Stomach (tissue), 4 donors: ENCODE results near the gene XRCC4.

Experiments
- EP300 ChIP-seq: sonication (generic); formaldehyde crosslinking; IDR thresholded peaks from one replicate; pipeline ENCODE4 v1.6.1; 2017; ENCODE audit warnings: antibody characterized with exemption
- POLR2A ChIP-seq, 4 donors: fragments of 450-650 bp; IDR thresholded peaks; one replicate each; pipeline ENCODE4 v1.6.1; 2016; ENCODE audit warnings: antibody characterized with exemption in 4 of 4, control low read depth in 2 of 4, mild to moderate bottlenecking in 1 of 4, moderate library complexity in 1 of 4
- POLR2AphosphoS5 ChIP-seq, 3 donors: sonication (generic); formaldehyde crosslinking; IDR thresholded peaks; one replicate each; pipeline ENCODE4 v1.6.1; 2016; ENCODE audit warnings: antibody characterized with exemption in 3 of 3
- TF ChIP-seq, protein P1 (sequence below), 7 experiments: fragments of 450-650 bp in 4 of 7; fragments of 200-600 bp in 3 of 7; sonication (generic) in 3 of 7; IDR thresholded peaks; one replicate each; pipeline ENCODE4 v1.5.1; 2016 to 2019; ENCODE audit warnings: antibody characterized with exemption in 7 of 7, control low read depth in 2 of 7, mild to moderate bottlenecking in 1 of 7

DNA sequence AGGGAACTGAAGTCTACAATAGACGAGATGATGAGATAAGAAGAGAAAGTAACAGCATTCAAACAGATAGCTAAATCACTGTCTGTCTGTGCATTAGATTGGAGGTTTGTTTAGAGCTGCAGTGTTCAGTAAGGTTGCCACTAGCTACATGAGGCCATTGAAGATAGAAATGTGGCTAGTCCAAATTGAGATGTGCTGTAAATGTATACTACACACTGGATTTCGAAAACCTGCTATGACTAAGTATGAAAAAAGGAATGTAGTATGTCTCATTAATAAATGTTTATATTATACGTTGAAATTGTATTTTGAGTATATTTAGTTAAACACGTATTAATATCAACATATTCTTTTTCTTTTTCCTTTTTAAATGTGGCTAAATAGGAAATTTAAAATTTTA is 142.1 kb downstream of the XRCC4 start:
- TF ChIP-seq POLR2A (IDR thresholded peaks at IDR 0.05), result no peak
- TF ChIP-seq, protein P1, sequence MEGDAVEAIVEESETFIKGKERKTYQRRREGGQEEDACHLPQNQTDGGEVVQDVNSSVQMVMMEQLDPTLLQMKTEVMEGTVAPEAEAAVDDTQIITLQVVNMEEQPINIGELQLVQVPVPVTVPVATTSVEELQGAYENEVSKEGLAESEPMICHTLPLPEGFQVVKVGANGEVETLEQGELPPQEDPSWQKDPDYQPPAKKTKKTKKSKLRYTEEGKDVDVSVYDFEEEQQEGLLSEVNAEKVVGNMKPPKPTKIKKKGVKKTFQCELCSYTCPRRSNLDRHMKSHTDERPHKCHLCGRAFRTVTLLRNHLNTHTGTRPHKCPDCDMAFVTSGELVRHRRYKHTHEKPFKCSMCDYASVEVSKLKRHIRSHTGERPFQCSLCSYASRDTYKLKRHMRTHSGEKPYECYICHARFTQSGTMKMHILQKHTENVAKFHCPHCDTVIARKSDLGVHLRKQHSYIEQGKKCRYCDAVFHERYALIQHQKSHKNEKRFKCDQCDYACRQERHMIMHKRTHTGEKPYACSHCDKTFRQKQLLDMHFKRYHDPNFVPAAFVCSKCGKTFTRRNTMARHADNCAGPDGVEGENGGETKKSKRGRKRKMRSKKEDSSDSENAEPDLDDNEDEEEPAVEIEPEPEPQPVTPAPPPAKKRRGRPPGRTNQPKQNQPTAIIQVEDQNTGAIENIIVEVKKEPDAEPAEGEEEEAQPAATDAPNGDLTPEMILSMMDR (IDR thresholded peaks at IDR 0.05), result no peak
- no peak for TF ChIP-seq POLR2AphosphoS5 (IDR thresholded peaks at IDR 0.05)
- no peak for TF ChIP-seq EP300
